Epithelial cell of esophagus (primary cell): ENCODE results near the gene JAM3.

ENCODE experiments used
- DNase-seq: peaks from one replicate; pipeline ENCODE4 v3.0.0; 2010; ENCODE audit warnings: low read depth
- H3K4me3 ChIP-seq: 2 replicates; pipeline ENCODE4 v1.5.1; 2011; ENCODE audit warnings: mild to moderate bottlenecking, low read length, control low read depth
- TF ChIP-seq, protein P1 (sequence below): IDR thresholded peaks from 2 replicates; pipeline ENCODE4 v1.5.1; 2011; ENCODE audit warnings: low read depth, mild to moderate bottlenecking, low read length, control low read depth, inconsistent platforms; ENCODE audit not compliant: insufficient read depth; ENCODE audit errors: missing control alignments

JAM3 gene

GRCh38 chr11:134026655-134027343 is 42.1 kb upstream of the JAM3 start:
- TF ChIP-seq, protein P1, sequence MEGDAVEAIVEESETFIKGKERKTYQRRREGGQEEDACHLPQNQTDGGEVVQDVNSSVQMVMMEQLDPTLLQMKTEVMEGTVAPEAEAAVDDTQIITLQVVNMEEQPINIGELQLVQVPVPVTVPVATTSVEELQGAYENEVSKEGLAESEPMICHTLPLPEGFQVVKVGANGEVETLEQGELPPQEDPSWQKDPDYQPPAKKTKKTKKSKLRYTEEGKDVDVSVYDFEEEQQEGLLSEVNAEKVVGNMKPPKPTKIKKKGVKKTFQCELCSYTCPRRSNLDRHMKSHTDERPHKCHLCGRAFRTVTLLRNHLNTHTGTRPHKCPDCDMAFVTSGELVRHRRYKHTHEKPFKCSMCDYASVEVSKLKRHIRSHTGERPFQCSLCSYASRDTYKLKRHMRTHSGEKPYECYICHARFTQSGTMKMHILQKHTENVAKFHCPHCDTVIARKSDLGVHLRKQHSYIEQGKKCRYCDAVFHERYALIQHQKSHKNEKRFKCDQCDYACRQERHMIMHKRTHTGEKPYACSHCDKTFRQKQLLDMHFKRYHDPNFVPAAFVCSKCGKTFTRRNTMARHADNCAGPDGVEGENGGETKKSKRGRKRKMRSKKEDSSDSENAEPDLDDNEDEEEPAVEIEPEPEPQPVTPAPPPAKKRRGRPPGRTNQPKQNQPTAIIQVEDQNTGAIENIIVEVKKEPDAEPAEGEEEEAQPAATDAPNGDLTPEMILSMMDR, result no peak
- H3K4me3 ChIP-seq, result no peak overlapping the region
- DNase-seq, result no peak

DNA sequence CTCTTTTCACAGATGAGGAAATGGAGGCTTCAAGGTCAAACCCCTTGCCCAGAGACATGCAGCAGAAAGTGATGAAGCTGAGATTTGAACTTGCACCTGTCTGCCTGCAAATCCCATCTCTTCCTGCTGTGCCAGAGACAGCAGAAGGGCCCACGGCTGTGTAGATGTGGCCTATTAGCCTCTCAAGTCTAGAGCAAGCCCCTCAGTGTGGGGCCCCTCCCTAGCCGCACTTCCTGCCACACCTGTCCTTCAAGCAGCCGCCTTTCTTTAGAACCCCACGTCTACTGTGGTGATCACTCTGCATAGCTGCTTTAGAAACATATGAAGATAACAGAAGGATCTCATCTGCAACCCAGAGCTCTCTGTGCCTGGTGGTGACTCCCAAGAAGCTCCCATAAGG is 41.2 kb upstream of the JAM3 start:
- no peak for DNase-seq
- H3K4me3 ChIP-seq, result no peak overlapping the region
- TF ChIP-seq, protein P1, result no peak

DNA sequence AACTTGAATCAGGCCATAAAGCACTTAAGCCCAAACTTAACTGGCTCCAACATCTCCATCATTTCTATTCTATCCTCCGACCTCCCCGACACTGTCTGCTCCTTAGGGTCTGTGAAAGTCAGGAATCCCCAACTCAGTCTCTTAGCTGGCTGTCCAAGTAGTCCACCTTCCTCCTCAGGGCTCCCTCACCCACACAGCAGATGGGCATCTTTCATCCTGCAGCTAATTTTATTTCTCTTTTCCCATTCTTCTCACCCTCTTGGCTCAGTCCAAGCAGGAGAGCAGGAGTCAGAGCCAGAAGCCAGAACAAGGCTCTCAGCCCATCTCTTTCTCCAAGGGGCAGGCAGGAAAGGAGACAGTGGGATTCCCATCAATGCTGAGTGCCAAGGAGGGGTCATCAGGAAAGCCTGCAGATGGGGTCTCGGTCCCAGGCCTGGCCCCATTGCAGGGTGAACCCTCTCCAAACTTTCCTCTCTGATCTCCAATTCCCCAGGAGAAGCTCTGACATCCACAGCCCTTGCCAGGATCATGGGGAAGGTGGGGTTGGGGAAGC is 40.4 kb upstream of the JAM3 start:
- no peak for DNase-seq
- TF ChIP-seq, protein P1, result no peak
- no peak overlapping the region for H3K4me3 ChIP-seq

- no peak overlapping the region for H3K4me3 ChIP-seq
- no peak for DNase-seq
- TF ChIP-seq, protein P1, result no peak
These were observed 38.0 kb upstream of the JAM3 start for GRCh38 chr11:134030853-134031252.

GRCh38 chr11:134032043-134032442 is 36.8 kb upstream of the JAM3 start:
- no peak for DNase-seq
- TF ChIP-seq, protein P1, result no peak
- no peak overlapping the region for H3K4me3 ChIP-seq

- TF ChIP-seq, protein P1, result no peak
- no peak for DNase-seq
- H3K4me3 ChIP-seq, result no peak overlapping the region
These were observed 36.3 kb upstream of the JAM3 start for GRCh38 chr11:134032501-134033091.
